ENCODE results near the gene TM9SF4.

Gene TM9SF4

GRCh38 chr20:32091888-32092346 is 17.6 kb upstream of the TM9SF4 start:
- H3K27me3 ChIP-seq (ENCODE audit: control insufficient read depth in 1 of 2, insufficient read depth in 2 of 2, low read length in 2 of 2): peaks cover 2 to 3% of the 10 kb centered on the region in 2 donors
- H3K9me3 ChIP-seq (ENCODE audit: control insufficient read depth in 2 of 2, low read length in 2 of 2): peaks cover 0 to 4% of the 10 kb centered on the region in 2 donors
- no peak overlapping the region for H3K27ac ChIP-seq (ENCODE audit: low read length)
- no peak overlapping the region for H3K4me3 ChIP-seq (ENCODE audit: low read length in 2 of 2)
- no peaks in the 10 kb centered on the region for H3K4me1 ChIP-seq (ENCODE audit: control insufficient read depth, insufficient read depth, low read length)
- peak overlapping the region in 1 of 2 donors; percentile 28 for H3K9ac ChIP-seq (ENCODE audit: low read length in 2 of 2)
- no peaks in the 10 kb centered on the region for H3K36me3 ChIP-seq (ENCODE audit: control insufficient read depth in 2 of 2, insufficient read depth in 2 of 2, low read length in 2 of 2)

DNA sequence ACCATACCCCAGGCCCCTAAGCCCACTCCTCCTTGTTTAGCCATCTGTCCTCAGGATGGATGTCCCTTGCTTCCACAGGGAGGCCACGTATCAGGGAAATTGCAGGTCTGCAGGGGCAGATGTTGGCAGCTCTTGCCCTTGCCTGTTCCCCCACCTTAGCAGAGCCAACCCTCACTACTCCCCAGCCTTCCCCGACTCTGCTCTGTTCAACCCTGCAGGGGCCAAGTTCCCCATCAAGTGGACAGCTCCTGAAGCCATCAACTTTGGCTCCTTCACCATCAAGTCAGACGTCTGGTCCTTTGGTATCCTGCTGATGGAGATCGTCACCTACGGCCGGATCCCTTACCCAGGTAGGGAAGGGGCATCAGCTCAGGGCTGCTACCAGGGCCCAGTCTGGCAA is 10.7 kb upstream of the TM9SF4 start:
- no peaks in the 10 kb centered on the region for H3K36me3 ChIP-seq (ENCODE audit: control insufficient read depth in 2 of 2, insufficient read depth in 2 of 2, low read length in 2 of 2)
- no peaks in the 10 kb centered on the region for H3K9me3 ChIP-seq (ENCODE audit: control insufficient read depth in 2 of 2, low read length in 2 of 2)
- no peaks in the 10 kb centered on the region for H3K4me1 ChIP-seq (ENCODE audit: control insufficient read depth, insufficient read depth, low read length)
- H3K4me3 ChIP-seq (ENCODE audit: low read length in 2 of 2): no peak overlapping the region
- peaks cover 4 to 10% of the 10 kb centered on the region in 2 donors for H3K27me3 ChIP-seq (ENCODE audit: control insufficient read depth in 1 of 2, insufficient read depth in 2 of 2, low read length in 2 of 2)
- no peak overlapping the region for H3K9ac ChIP-seq (ENCODE audit: low read length in 2 of 2)
- no peak overlapping the region for H3K27ac ChIP-seq (ENCODE audit: low read length)

- Histone ChIP-seq H3K27ac (ENCODE audit: low read length) (peak overlapping the region; percentile 99), H3K27me3 (ENCODE audit: control insufficient read depth in 1 of 2, insufficient read depth in 2 of 2, low read length in 2 of 2) (no peaks in the 10 kb centered on the region), H3K9ac (ENCODE audit: low read length in 2 of 2) (peak overlapping the region in 1 of 2 donors; percentile 100), H3K36me3 (ENCODE audit: control insufficient read depth in 2 of 2, insufficient read depth in 2 of 2, low read length in 2 of 2) (no peaks in the 10 kb centered on the region), H3K4me1 (ENCODE audit: control insufficient read depth, insufficient read depth, low read length) (peaks cover 22% of the 10 kb centered on the region), H3K9me3 (ENCODE audit: control insufficient read depth in 2 of 2, low read length in 2 of 2) (no peaks in the 10 kb centered on the region), H3K4me3 (ENCODE audit: low read length in 2 of 2) (peak overlapping the region in 1 of 2 donors; percentile 100)
These were observed 611 bp upstream of the TM9SF4 start for GRCh38 chr20:32108814-32109391.

DNA sequence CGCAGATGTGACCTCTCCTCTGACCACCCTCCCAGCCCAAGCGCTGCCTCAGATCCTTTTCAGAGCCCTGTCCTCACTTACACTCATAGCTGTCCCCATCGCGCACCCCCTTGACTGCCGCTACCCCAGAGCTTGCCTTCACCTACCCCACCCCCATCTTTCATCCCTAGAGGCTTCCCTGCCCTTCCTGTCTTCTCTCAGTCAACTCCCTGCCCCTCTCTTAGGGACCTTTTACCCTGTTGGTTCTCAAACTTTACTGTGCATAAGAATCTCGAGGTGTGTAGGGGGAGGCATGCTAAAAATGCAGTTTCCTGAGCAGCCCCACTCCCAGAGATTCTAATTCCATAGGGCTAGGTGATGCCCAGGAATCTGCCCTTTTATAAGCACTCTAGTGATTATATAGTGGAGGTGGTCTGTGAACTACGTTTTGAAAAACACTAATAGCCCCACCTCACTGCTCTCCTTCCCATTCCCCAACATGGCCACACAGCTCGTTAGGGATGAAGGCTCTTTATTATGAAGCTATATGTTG is 725 bp downstream of the TM9SF4 start:
- no peaks in the 10 kb centered on the region for H3K27me3 ChIP-seq (ENCODE audit: control insufficient read depth in 1 of 2, insufficient read depth in 2 of 2, low read length in 2 of 2)

GRCh38 chr20:32110727-32111126 is 1.2 kb downstream of the TM9SF4 start:
- no peaks in the 10 kb centered on the region for H3K27me3 ChIP-seq (ENCODE audit: control insufficient read depth in 1 of 2, insufficient read depth in 2 of 2, low read length in 2 of 2)
- H3K27ac ChIP-seq (ENCODE audit: low read length): no peak overlapping the region
- peak overlapping the region; percentile 85 to 100 for H3K4me3 ChIP-seq (ENCODE audit: low read length in 2 of 2)
- no peaks in the 10 kb centered on the region for H3K9me3 ChIP-seq (ENCODE audit: control insufficient read depth in 2 of 2, low read length in 2 of 2)
- H3K9ac ChIP-seq (ENCODE audit: low read length in 2 of 2): peak overlapping the region; percentile 85 to 100
- peaks cover 2 to 4% of the 10 kb centered on the region in 2 donors for H3K36me3 ChIP-seq (ENCODE audit: control insufficient read depth in 2 of 2, insufficient read depth in 2 of 2, low read length in 2 of 2)
- H3K4me1 ChIP-seq (ENCODE audit: control insufficient read depth, insufficient read depth, low read length): peaks cover 22% of the 10 kb centered on the region

More for the DNA sequence above, 725 bp downstream of the TM9SF4 start:
- Histone ChIP-seq H3K9ac (ENCODE audit: low read length in 2 of 2) (peak overlapping the region; percentile 85 to 100), H3K36me3 (ENCODE audit: control insufficient read depth in 2 of 2, insufficient read depth in 2 of 2, low read length in 2 of 2) (peaks cover 2% of the 10 kb centered on the region in 2 donors), H3K4me1 (ENCODE audit: control insufficient read depth, insufficient read depth, low read length) (peaks cover 22% of the 10 kb centered on the region), H3K27ac (ENCODE audit: low read length) (peak overlapping the region; percentile 99), H3K9me3 (ENCODE audit: control insufficient read depth in 2 of 2, low read length in 2 of 2) (no peaks in the 10 kb centered on the region), H3K4me3 (ENCODE audit: low read length in 2 of 2) (peak overlapping the region; percentile 85 to 100)

- Histone ChIP-seq H3K9ac (ENCODE audit: low read length in 2 of 2) (no peak overlapping the region), H3K4me3 (ENCODE audit: low read length in 2 of 2) (no peak overlapping the region), H3K27me3 (ENCODE audit: control insufficient read depth in 1 of 2, insufficient read depth in 2 of 2, low read length in 2 of 2) (no peaks in the 10 kb centered on the region), H3K27ac (ENCODE audit: low read length) (no peak overlapping the region), H3K36me3 (ENCODE audit: control insufficient read depth in 2 of 2, insufficient read depth in 2 of 2, low read length in 2 of 2) (peaks cover 2 to 4% of the 10 kb centered on the region in 2 donors), H3K9me3 (ENCODE audit: control insufficient read depth in 2 of 2, low read length in 2 of 2) (no peaks in the 10 kb centered on the region), H3K4me1 (ENCODE audit: control insufficient read depth, insufficient read depth, low read length) (peaks cover 22% of the 10 kb centered on the region)
These were observed 1.7 kb downstream of the TM9SF4 start for GRCh38 chr20:32111156-32111686.

GRCh38 chr20:32111753-32112152 is 2.2 kb downstream of the TM9SF4 start:
- Histone ChIP-seq H3K4me3 (ENCODE audit: low read length in 2 of 2) (no peak overlapping the region), H3K36me3 (ENCODE audit: control insufficient read depth in 2 of 2, insufficient read depth in 2 of 2, low read length in 2 of 2) (peaks cover 2 to 4% of the 10 kb centered on the region in 2 donors), H3K27ac (ENCODE audit: low read length) (no peak overlapping the region), H3K27me3 (ENCODE audit: control insufficient read depth in 1 of 2, insufficient read depth in 2 of 2, low read length in 2 of 2) (no peaks in the 10 kb centered on the region), H3K9me3 (ENCODE audit: control insufficient read depth in 2 of 2, low read length in 2 of 2) (no peaks in the 10 kb centered on the region), H3K9ac (ENCODE audit: low read length in 2 of 2) (no peak overlapping the region), H3K4me1 (ENCODE audit: control insufficient read depth, insufficient read depth, low read length) (peaks cover 24% of the 10 kb centered on the region)

DNA sequence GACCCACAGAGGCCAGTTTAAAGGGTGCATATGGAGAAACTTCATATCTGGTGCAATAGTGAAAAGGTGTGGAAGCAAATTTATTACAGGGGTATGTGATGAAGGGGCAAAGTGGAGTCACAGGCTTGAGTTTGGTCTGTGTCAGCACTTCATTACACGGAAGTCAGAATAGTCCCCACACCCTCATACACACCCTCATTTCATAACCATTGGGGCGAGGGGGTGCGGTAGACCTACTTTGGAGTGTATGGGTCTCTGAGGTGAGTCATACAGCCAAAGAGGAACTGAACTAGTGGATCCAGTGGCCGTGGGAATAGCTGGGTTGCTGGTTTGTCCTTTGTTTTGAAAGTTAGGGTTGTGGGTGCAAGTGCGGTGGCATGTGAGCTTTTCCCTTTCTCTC is 3.3 kb downstream of the TM9SF4 start:
- Histone ChIP-seq H3K4me1 (ENCODE audit: control insufficient read depth, insufficient read depth, low read length) (peaks cover 24% of the 10 kb centered on the region), H3K9me3 (ENCODE audit: control insufficient read depth in 2 of 2, low read length in 2 of 2) (no peaks in the 10 kb centered on the region), H3K36me3 (ENCODE audit: control insufficient read depth in 2 of 2, insufficient read depth in 2 of 2, low read length in 2 of 2) (peaks cover 2 to 4% of the 10 kb centered on the region in 2 donors), H3K9ac (ENCODE audit: low read length in 2 of 2) (no peak overlapping the region), H3K4me3 (ENCODE audit: low read length in 2 of 2) (no peak overlapping the region), H3K27me3 (ENCODE audit: control insufficient read depth in 1 of 2, insufficient read depth in 2 of 2, low read length in 2 of 2) (no peaks in the 10 kb centered on the region), H3K27ac (ENCODE audit: low read length) (no peak overlapping the region)

- no peak overlapping the region for H3K4me3 ChIP-seq (ENCODE audit: low read length in 2 of 2)
- no peak overlapping the region for H3K27ac ChIP-seq (ENCODE audit: low read length)
- H3K9me3 ChIP-seq (ENCODE audit: control insufficient read depth in 2 of 2, low read length in 2 of 2): no peaks in the 10 kb centered on the region
- no peaks in the 10 kb centered on the region for H3K27me3 ChIP-seq (ENCODE audit: control insufficient read depth in 1 of 2, insufficient read depth in 2 of 2, low read length in 2 of 2)
- H3K9ac ChIP-seq (ENCODE audit: low read length in 2 of 2): no peak overlapping the region
- H3K36me3 ChIP-seq (ENCODE audit: control insufficient read depth in 2 of 2, insufficient read depth in 2 of 2, low read length in 2 of 2): peaks cover 2 to 4% of the 10 kb centered on the region in 2 donors
- peaks cover 24% of the 10 kb centered on the region for H3K4me1 ChIP-seq (ENCODE audit: control insufficient read depth, insufficient read depth, low read length)
These were observed 4.2 kb downstream of the TM9SF4 start for GRCh38 chr20:32113591-32114260.

GRCh38 chr20:32114305-32114960 is 4.9 kb downstream of the TM9SF4 start:
- Histone ChIP-seq H3K9ac (ENCODE audit: low read length in 2 of 2) (no peak overlapping the region), H3K27ac (ENCODE audit: low read length) (no peak overlapping the region), H3K4me3 (ENCODE audit: low read length in 2 of 2) (no peak overlapping the region), H3K36me3 (ENCODE audit: control insufficient read depth in 2 of 2, insufficient read depth in 2 of 2, low read length in 2 of 2) (peaks cover 2 to 4% of the 10 kb centered on the region in 2 donors), H3K9me3 (ENCODE audit: control insufficient read depth in 2 of 2, low read length in 2 of 2) (no peaks in the 10 kb centered on the region), H3K4me1 (ENCODE audit: control insufficient read depth, insufficient read depth, low read length) (peaks cover 24% of the 10 kb centered on the region), H3K27me3 (ENCODE audit: control insufficient read depth in 1 of 2, insufficient read depth in 2 of 2, low read length in 2 of 2) (no peaks in the 10 kb centered on the region)

Measured in stomach smooth muscle (tissue), 2 donors.